PC-9 (cell line): ENCODE measurements around the gene UBN1. TPM values are rescaled to one million over a fixed set of nuclear protein-coding genes. Genes with fewer than 3 reads are reported as not detected.

Experiments used
- BruUV-seq: library from RNA; stranded (reverse); fragments of 400-500 nt; replicated peaks from 2 replicates; lab custom pipeline; 2021; lab: Mats Ljungman, UMichigan
- CTCF ChIA-PET: fragments of 300-600 bp; sonication (Branson Sonifier 250); formaldehyde crosslinking; loops from one replicate; lab custom pipeline; 2022; ENCODE audit warnings: antibody characterized with exemption; lab: Charles Lee
- POLR2A ChIA-PET: fragments of 300-600 bp; sonication (Branson Sonifier 250); formaldehyde crosslinking; loops from one replicate; lab custom pipeline; 2022; ENCODE audit warnings: antibody characterized with exemption; ENCODE audit not compliant: unreplicated experiment; lab: Charles Lee
- DNase-seq, 2 experiments: peaks; one replicate each; pipeline versions ENCODE4 v3.0.0 to v3.0.0-alpha.2; 2015 to 2022; ENCODE audit warnings: mixed read lengths in 1 of 2
- H2AFZ ChIP-seq: fragments of 200-600 bp; sonication (generic); 2 replicates; pipeline ENCODE4 v1.8.1; 2017; ENCODE audit warnings: antibody characterized with exemption
- H3F3A ChIP-seq: fragments of 200-600 bp; sonication (generic); 2 replicates; pipeline ENCODE4 v1.8.1; 2017; ENCODE audit warnings: antibody characterized with exemption, mild to moderate bottlenecking, low read depth; ENCODE audit not compliant: insufficient read depth
- H3K27ac ChIP-seq: fragments of 200-600 bp; sonication (generic); 2 replicates; pipeline ENCODE4 v1.6.1; 2016; ENCODE audit warnings: mixed run types
- H3K27me3 ChIP-seq: fragments of 200-600 bp; sonication (generic); 2 replicates; pipeline ENCODE4 v1.6.1; 2016; ENCODE audit warnings: low read depth, mixed run types; ENCODE audit not compliant: insufficient read depth
- H3K36me3 ChIP-seq: fragments of 200-600 bp; sonication (generic); 2 replicates; pipeline ENCODE4 v1.6.1; 2016; ENCODE audit warnings: low read depth, mixed run types
- H3K4me1 ChIP-seq: fragments of 200-600 bp; sonication (generic); replicated peaks from 2 replicates; pipeline ENCODE4 v1.6.1; 2016; ENCODE audit warnings: mixed run types; ENCODE audit not compliant: insufficient read depth
- H3K4me2 ChIP-seq: fragments of 200-600 bp; sonication (generic); 2 replicates; pipeline ENCODE4 v1.6.1; 2017; ENCODE audit warnings: mixed run types
- H3K4me3 ChIP-seq: fragments of 200-600 bp; sonication (generic); 2 replicates; pipeline ENCODE4 v1.6.1; 2016; ENCODE audit warnings: mixed run types
- H3K79me2 ChIP-seq: fragments of 200-600 bp; sonication (generic); 2 replicates; pipeline ENCODE4 v1.6.1; 2017; ENCODE audit warnings: low read depth, mixed run types
- H3K9me2 ChIP-seq: fragments of 200-600 bp; sonication (generic); 2 replicates; pipeline ENCODE4 v1.8.1; 2017; ENCODE audit warnings: mild to moderate bottlenecking; ENCODE audit not compliant: insufficient read depth
- H3K9me3 ChIP-seq: fragments of 200-600 bp; sonication (generic); 2 replicates; pipeline ENCODE4 v1.8.1; 2016; ENCODE audit warnings: low read depth; ENCODE audit not compliant: insufficient read depth
- H4K20me1 ChIP-seq: fragments of 200-600 bp; sonication (generic); 2 replicates; pipeline ENCODE4 v1.8.1; 2017; ENCODE audit not compliant: insufficient read depth
- CTCF ChIP-seq: fragments of 200-600 bp; sonication (generic); conservative IDR thresholded peaks from 2 replicates; pipeline ENCODE4 v1.6.1; 2017; ENCODE audit warnings: mixed run types, antibody characterized with exemption, mild to moderate bottlenecking, moderate library complexity
- EZH2 ChIP-seq: fragments of 200-600 bp; sonication (generic); IDR thresholded peaks from 2 replicates; pipeline ENCODE4 v1.8.0; 2017; ENCODE audit warnings: antibody characterized with exemption, low read depth
- intact Hi-C: fragments of 100-400 bp; cut with micrococcal nuclease; formaldehyde crosslinking; loops from one replicate; pipeline ENCODE4 v1.10.0; 2022; ENCODE audit not compliant: unreplicated experiment
- total RNA-seq: library from RNA; stranded (reverse); gene quantifications from 2 replicates; pipeline ENCODE4 v1.2.3, GENCODE V29; 2021

UBN1 gene
- total RNA-seq, 1 experiment from 2014 or later = 44.1 TPM

- peaks cover 13% of the 10 kb centered on the region; the same call in 1 of the 2 replicates for H3K36me3 ChIP-seq
- intact Hi-C loops = no loop called here
- TF ChIP-seq EZH2 (no peak), CTCF (no peak)
- ChIA-PET POLR2A (no interaction called here), CTCF (no interaction called here)
- no peak overlapping the region for H3K27ac ChIP-seq
- H2AFZ ChIP-seq = no peak overlapping the region
- H3K79me2 ChIP-seq = no peaks in the 10 kb centered on the region
- no TSS peak for BruUV-seq
- no peaks in the 10 kb centered on the region for H3K27me3 ChIP-seq
- no peaks in the 10 kb centered on the region for H3K4me1 ChIP-seq
- peaks cover 18% of the 10 kb centered on the region for H3F3A ChIP-seq
- no peak overlapping the region for H3K4me2 ChIP-seq
- H3K9me3 ChIP-seq = no peaks in the 10 kb centered on the region
- H3K9me2 ChIP-seq = no peaks in the 10 kb centered on the region
- H3K4me3 ChIP-seq = no peak overlapping the region
- DNase-seq = no peak
- no peaks in the 10 kb centered on the region; the same call in 1 of the 2 replicates for H4K20me1 ChIP-seq
These were observed 36.0 kb upstream of the UBN1 start for GRCh38 chr16:4811242-4811641.

GRCh38 chr16:4811773-4812172 is 35.5 kb upstream of the UBN1 start:
- no peak overlapping the region for H3K4me2 ChIP-seq
- H3K4me3 ChIP-seq = no peak overlapping the region
- ChIA-PET CTCF (no interaction called here), POLR2A (interaction anchor here (0.6 kb wide), 1 partner anchor 146 kb away, joined by 3 read pairs; the partner anchor contains the start of gene SEC14L5)
- intact Hi-C loops = no loop called here
- H3K27me3 ChIP-seq = no peaks in the 10 kb centered on the region
- no peaks in the 10 kb centered on the region for H3K4me1 ChIP-seq
- H3K9me3 ChIP-seq = no peaks in the 10 kb centered on the region
- no peak for DNase-seq
- no peaks in the 10 kb centered on the region; the same call in 1 of the 2 replicates for H4K20me1 ChIP-seq
- H2AFZ ChIP-seq = no peak overlapping the region
- BruUV-seq = no TSS peak
- H3F3A ChIP-seq = peaks cover 18% of the 10 kb centered on the region
- H3K9me2 ChIP-seq = no peaks in the 10 kb centered on the region
- H3K79me2 ChIP-seq = no peaks in the 10 kb centered on the region
- no peak overlapping the region for H3K27ac ChIP-seq
- H3K36me3 ChIP-seq = peaks cover 14% of the 10 kb centered on the region; the same call in 1 of the 2 replicates
- no peak for TF ChIP-seq CTCF
- no peak for TF ChIP-seq EZH2

- Histone ChIP-seq H4K20me1 (no peaks in the 10 kb centered on the region; the same call in 1 of the 2 replicates), H2AFZ (no peak overlapping the region), H3K27ac (no peak overlapping the region), H3F3A (peaks cover 11% of the 10 kb centered on the region), H3K9me3 (no peaks in the 10 kb centered on the region), H3K36me3 (peaks cover 14% of the 10 kb centered on the region; the same call in 1 of the 2 replicates), H3K4me3 (no peak overlapping the region), H3K79me2 (no peaks in the 10 kb centered on the region), H3K4me2 (no peak overlapping the region), H3K27me3 (no peaks in the 10 kb centered on the region), H3K9me2 (no peaks in the 10 kb centered on the region), H3K4me1 (no peaks in the 10 kb centered on the region)
- DNase-seq = no peak
- TF ChIP-seq CTCF = no peak
- TF ChIP-seq EZH2 = no peak
- ChIA-PET POLR2A (no interaction called here), CTCF (interaction anchor here (0.7 kb wide), 1 partner anchor 1639 kb away, joined by 4 read pairs; no protein-coding TSS in a partner anchor)
- no TSS peak for BruUV-seq
- intact Hi-C loops = no loop called here
These were observed 33.9 kb upstream of the UBN1 start for GRCh38 chr16:4813251-4814003.
